Measurements from ENCODE around the gene RIPOR2.

GRCh38 chr6:24980507-24981385 is 45.0 kb upstream of the RIPOR2 start:
- TF ChIP-seq EGR1 (IDR thresholded peaks at IDR 0.05; ENCODE audit: low read depth in 2 of 2) (no peak), CTCF (IDR thresholded peaks at IDR 0.05; ENCODE audit: low read depth, low read length, missing input control) (no peak), RXRA (IDR thresholded peaks at IDR 0.05) (no peak), REST (IDR thresholded peaks at IDR 0.05) (no peak), MAX (IDR thresholded peaks at IDR 0.05) (no peak), TAF1 (conservative IDR thresholded peaks at IDR 0.05) (no peak)

Data from liver (tissue), 3 donors.